Measurements from ENCODE around the gene CTAGE9. TPM values are rescaled to one million over a fixed set of nuclear protein-coding genes. Genes with fewer than 3 reads are reported as not detected.
A peak's percentile ranks its signal among the peaks of the same experiment; 100 is the strongest.
"Not testable (repeated sequence)": the region's sequence is repeated elsewhere in the genome, so short reads cannot be mapped to it uniquely, and the experiment has no call there.

Gene CTAGE9, protein sequence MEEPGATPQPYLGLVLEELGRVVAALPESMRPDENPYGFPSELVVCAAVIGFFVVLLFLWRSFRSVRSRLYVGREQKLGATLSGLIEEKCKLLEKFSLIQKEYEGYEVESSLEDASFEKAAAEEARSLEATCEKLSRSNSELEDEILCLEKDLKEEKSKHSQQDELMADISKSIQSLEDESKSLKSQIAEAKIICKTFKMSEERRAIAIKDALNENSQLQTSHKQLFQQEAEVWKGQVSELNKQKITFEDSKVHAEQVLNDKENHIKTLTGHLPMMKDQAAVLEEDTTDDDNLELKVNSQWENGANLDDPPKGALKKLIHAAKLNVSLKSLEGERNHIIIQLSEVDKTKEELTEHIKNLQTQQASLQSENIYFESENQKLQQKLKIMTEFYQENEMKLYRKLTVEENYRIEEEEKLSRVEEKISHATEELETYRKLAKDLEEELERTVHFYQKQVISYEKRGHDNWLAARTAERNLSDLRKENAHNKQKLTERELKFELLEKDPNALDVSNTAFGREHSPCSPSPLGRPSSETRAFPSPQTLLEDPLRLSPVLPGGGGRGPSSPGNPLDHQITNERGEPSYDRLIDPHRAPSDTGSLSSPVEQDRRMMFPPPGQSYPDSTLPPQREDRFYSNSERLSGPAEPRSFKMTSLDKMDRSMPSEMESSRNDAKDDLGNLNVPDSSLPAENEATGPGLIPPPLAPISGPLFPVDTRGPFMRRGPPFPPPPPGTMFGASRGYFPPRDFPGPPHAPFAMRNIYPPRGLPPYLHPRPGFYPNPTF
- not detected for total RNA-seq

DNA sequence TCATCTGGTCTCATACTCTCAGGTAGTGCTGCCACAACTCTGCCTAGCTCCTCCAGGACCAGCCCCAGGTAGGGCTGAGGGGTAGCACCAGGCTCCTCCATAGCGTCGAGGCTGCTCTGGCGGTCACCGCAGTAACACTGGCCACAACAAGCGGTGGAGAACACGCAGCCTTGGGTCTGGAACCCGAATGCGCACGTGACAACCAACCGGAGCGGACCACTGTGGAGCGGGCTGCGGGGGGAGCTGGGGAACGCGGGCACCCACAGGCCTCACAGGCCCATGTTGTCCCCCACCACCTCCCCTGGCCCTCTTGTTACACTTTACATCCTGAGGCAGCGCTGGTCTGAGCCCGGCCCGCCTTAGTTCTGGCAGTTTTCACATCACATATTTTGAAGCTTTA lies at the start of gene CTAGE9:
CTAGE9 (minus strand) TSS at position 101 of the 400 bp plus-strand sequence; CDS start at position 101, 0 bp downstream.
- H3K27me3 ChIP-seq; H3K36me3 ChIP-seq; H3K4me3 ChIP-seq; intact Hi-C loops (cut with DNase I); DNase-seq (ENCODE audit: low spot score in 2 of 2); H3K9me3 ChIP-seq; H3K27ac ChIP-seq; H3K4me1 ChIP-seq: not testable (repeated sequence)

DNA sequence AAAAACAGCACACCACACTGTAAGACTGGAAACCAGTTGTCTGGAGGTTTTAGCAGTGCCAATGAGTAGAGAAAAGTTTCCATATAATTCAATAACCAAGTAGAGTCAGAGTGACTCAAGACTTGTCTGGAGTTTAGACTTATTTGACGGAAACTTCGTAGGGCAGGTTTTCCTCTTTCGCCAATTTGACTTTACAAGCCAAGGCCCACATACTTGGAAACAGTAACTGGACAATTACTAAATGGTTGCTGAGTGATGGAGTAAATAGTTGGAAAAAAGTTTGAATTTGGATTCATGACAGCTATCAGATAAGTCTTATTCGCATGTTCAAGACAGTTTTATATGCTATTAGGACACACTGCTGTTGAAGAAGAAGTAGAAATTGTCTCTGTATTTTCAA lies 48.1 kb upstream of the CTAGE9 start:
- no peak overlapping the region for H3K4me3 ChIP-seq
- TF ChIP-seq CTCF (IDR thresholded peaks at IDR 0.05) = no peak
- no peaks in the 10 kb centered on the region for H3K27me3 ChIP-seq
- H3K4me1 ChIP-seq = peaks cover 2 to 23% of the 10 kb centered on the region in 2 donors
- intact Hi-C loops (cut with DNase I) = loop anchor here (2.0 kb wide), 1 partner anchor 20 kb away; no protein-coding TSS in a partner anchor
- H3K36me3 ChIP-seq = no peaks in the 10 kb centered on the region
- H3K9me3 ChIP-seq = no peaks in the 10 kb centered on the region
- H3K27ac ChIP-seq = peak overlapping the region; percentile 49 to 58
- no peak for DNase-seq (ENCODE audit: low spot score in 2 of 2)

- DNase-seq (ENCODE audit: low spot score in 2 of 2) = no peak
- no peak overlapping the region for H3K4me3 ChIP-seq
- intact Hi-C loops (cut with DNase I) = no loop called here
Measured at GRCh38 chr6:131756039-131756438, 45.2 kb upstream of the CTAGE9 start.

GRCh38 chr6:131755597-131755996 lies 44.8 kb upstream of the CTAGE9 start:
- Histone ChIP-seq H3K4me3 (no peak overlapping the region), H3K27me3 (no peaks in the 10 kb centered on the region), H3K4me1 (peaks cover 2 to 12% of the 10 kb centered on the region in 2 donors), H3K9me3 (no peaks in the 10 kb centered on the region), H3K36me3 (no peaks in the 10 kb centered on the region), H3K27ac (no peak overlapping the region)
- intact Hi-C loops (cut with DNase I) = no loop called here
- DNase-seq (ENCODE audit: low spot score in 2 of 2) = no peak
- no peak for TF ChIP-seq CTCF (IDR thresholded peaks at IDR 0.05)

More at GRCh38 chr6:131756039-131756438, 45.2 kb upstream of the CTAGE9 start:
- no peaks in the 10 kb centered on the region for H3K36me3 ChIP-seq
- H3K9me3 ChIP-seq = no peaks in the 10 kb centered on the region
- H3K4me1 ChIP-seq = peaks cover 2 to 16% of the 10 kb centered on the region in 2 donors
- H3K27ac ChIP-seq = no peak overlapping the region
- no peaks in the 10 kb centered on the region for H3K27me3 ChIP-seq
- TF ChIP-seq CTCF (IDR thresholded peaks at IDR 0.05) = no peak

DNA sequence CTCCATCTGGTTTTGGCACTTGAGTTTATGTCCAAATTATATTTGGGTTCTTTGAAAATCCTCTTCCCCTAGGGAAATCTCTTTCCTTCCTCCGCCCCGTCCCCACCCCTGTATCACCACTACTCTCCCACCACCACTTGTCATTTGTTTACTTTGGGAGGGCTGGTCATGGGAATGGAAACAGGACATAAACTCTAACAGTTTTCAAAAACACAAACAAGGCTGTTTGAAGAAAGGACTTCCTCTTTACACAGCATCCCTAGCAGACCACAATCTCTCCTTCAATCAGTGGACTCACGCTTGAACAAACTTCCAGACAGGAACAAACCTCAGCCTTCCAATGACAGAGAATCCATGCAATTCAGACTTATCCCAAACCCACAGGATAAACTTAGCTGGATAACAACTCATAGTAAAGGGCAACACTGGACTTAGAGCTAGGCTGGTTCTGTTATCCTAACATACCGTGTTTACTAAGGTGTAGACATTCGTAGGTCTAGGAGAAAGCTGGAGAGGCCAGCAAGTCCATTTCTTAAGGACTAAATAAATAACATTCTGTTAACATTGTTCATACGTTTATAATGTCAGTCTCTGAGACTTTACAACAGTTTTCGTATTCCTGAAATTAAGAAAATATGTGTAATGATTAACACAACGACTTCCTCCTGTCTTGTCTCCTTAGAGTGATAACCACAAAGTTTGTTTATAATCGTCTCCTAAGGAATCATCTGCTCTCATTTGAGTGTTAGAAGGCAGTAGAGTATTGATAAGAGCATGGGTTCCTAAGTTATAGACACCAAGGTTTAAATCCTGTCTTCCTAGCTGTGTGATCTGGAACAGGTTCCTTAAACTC lies 44.1 kb upstream of the CTAGE9 start:
- Histone ChIP-seq H3K4me3 (no peak overlapping the region), H3K9me3 (no peaks in the 10 kb centered on the region), H3K27ac (no peak overlapping the region), H3K36me3 (no peaks in the 10 kb centered on the region), H3K27me3 (no peaks in the 10 kb centered on the region), H3K4me1 (peaks cover 2 to 10% of the 10 kb centered on the region in 2 donors)
- DNase-seq (ENCODE audit: low spot score in 2 of 2) = no peak
- intact Hi-C loops (cut with DNase I) = loop anchor here (5.0 kb wide), 1 partner anchor 32 kb away; no protein-coding TSS in a partner anchor
- no peak for TF ChIP-seq CTCF (IDR thresholded peaks at IDR 0.05)

All from ascending aorta (tissue), 2 donors.